B cell (primary cell): ENCODE data around the gene PLEKHJ1. TPM values are rescaled to one million over a fixed set of nuclear protein-coding genes. Genes with fewer than 3 reads are reported as not detected.

Experiments
- ATAC-seq: fragments of 200-7000 bp; cut with Tn5 transposase; one replicate; pipeline ENCODE4 v1.10.0; 2021; ENCODE audit warnings: low read depth, mild to moderate bottlenecking, moderate number of reproducible peaks, moderate library complexity
- CTCF ChIA-PET: fragments of 350-600 bp; sonication (Branson Sonifier 250); formaldehyde crosslinking; loops from one replicate; lab custom pipeline; 2021; ENCODE audit warnings: antibody characterized with exemption, inconsistent platforms; lab: Charles Lee
- POLR2A ChIA-PET: fragments of 350-600 bp; sonication (Branson Sonifier 250); formaldehyde crosslinking; loops from one replicate; lab custom pipeline; 2021; ENCODE audit warnings: antibody characterized with exemption; lab: Charles Lee
- DNase-seq: peaks from one replicate; pipeline ENCODE4 v3.0.0; 2013
- H2AFZ ChIP-seq: 2 replicates; pipeline ENCODE4 v1.6.1; 2012; ENCODE audit warnings: mild to moderate bottlenecking, low read depth, low read length; ENCODE audit not compliant: insufficient read depth, poor library complexity, severe bottlenecking
- H3K27ac ChIP-seq, 2 donors: 1 replicate in 1 of 2; 2 replicates in 1 of 2; pipeline ENCODE4 v1.5.1; 2012 to 2013; ENCODE audit warnings: low read length in 2 of 2, mild to moderate bottlenecking in 2 of 2, moderate library complexity in 1 of 2
- H3K27me3 ChIP-seq, 4 experiments: fragments of 200-600 bp in 1 of 4; sonication (generic) in 1 of 4; replicated peaks in 1 of 4; 1 replicate in 2 of 4; 2 replicates in 2 of 4; pipeline versions ENCODE4 v1.6.1 to v1.7.0; 2013 to 2016; ENCODE audit warnings: low read length in 3 of 4, mild to moderate bottlenecking in 2 of 4, mixed read lengths in 1 of 4, moderate library complexity in 1 of 4; ENCODE audit not compliant: insufficient read depth in 4 of 4, control insufficient read depth in 3 of 4; ENCODE audit errors: control extremely low read depth in 1 of 4
- H3K36me3 ChIP-seq, 2 experiments: replicated peaks in 1 of 2; 1 replicate in 1 of 2; 2 replicates in 1 of 2; pipeline versions ENCODE4 v1.6.1 to v1.7.1; 2013; ENCODE audit warnings: low read length in 1 of 2; ENCODE audit not compliant: insufficient read depth in 2 of 2, control insufficient read depth in 1 of 2; ENCODE audit errors: control extremely low read depth in 1 of 2, extremely low read depth in 1 of 2
- H3K4me1 ChIP-seq, 2 donors: fragments of 200-600 bp in 1 of 2; sonication (generic) in 1 of 2; 1 replicate in 1 of 2; 2 replicates in 1 of 2; pipeline versions ENCODE4 v1.5.1 to v1.6.1; 2013 to 2017; ENCODE audit warnings: low read length in 2 of 2; ENCODE audit not compliant: control insufficient read depth in 2 of 2, insufficient read depth in 2 of 2
- H3K4me2 ChIP-seq: replicated peaks from 2 replicates; pipeline ENCODE3; 2012; ENCODE audit warnings: mild to moderate bottlenecking, low read depth, low read length; ENCODE audit not compliant: poor library complexity, severe bottlenecking
- H3K4me3 ChIP-seq, 5 experiments: fragments of 200-600 bp in 1 of 5; sonication (generic) in 1 of 5; 1 replicate in 3 of 5; 2 replicates in 2 of 5; pipeline versions ENCODE4 v1.5.1 to v1.7.0; 2011 to 2016; ENCODE audit warnings: low read length in 4 of 5, mild to moderate bottlenecking in 4 of 5, low read depth in 2 of 5, control low read depth in 1 of 5, moderate library complexity in 1 of 5; ENCODE audit not compliant: insufficient read depth in 1 of 5; ENCODE audit errors: control extremely low read depth in 1 of 5, extremely low read depth in 1 of 5
- H3K79me2 ChIP-seq: fragments of 200-600 bp; sonication (generic); one replicate; pipeline ENCODE4 v1.6.0; 2016; ENCODE audit warnings: low read length; ENCODE audit not compliant: control insufficient read depth, insufficient read depth
- H3K9ac ChIP-seq: fragments of 200-600 bp; sonication (generic); 2 replicates; pipeline ENCODE4 v1.6.1; 2017; ENCODE audit warnings: mild to moderate bottlenecking, low read length, moderate library complexity
- H3K9me3 ChIP-seq, 3 donors: one replicate each; pipeline versions ENCODE4 v1.6.1 to v1.7.1; 2013; ENCODE audit warnings: low read length in 2 of 3; ENCODE audit not compliant: control insufficient read depth in 2 of 3, insufficient read depth in 1 of 3; ENCODE audit errors: control extremely low read depth in 1 of 3
- H4K20me1 ChIP-seq: 2 replicates; pipeline ENCODE4 v1.6.0; 2012; ENCODE audit warnings: mild to moderate bottlenecking, low read length; ENCODE audit not compliant: insufficient read depth, control insufficient read depth, poor library complexity, severe bottlenecking
- H3K27ac Mint-ChIP-seq: one replicate; pipeline ENCODE4 v1.8.0; 2021; ENCODE audit warnings: mixed read lengths
- H3K27me3 Mint-ChIP-seq: one replicate; pipeline ENCODE4 v1.8.0; 2021; ENCODE audit warnings: mixed read lengths
- H3K4me1 Mint-ChIP-seq: one replicate; pipeline ENCODE4 v1.8.0; 2021; ENCODE audit warnings: mixed read lengths
- H3K4me3 Mint-ChIP-seq: one replicate; pipeline ENCODE4 v1.8.0; 2021; ENCODE audit warnings: mixed read lengths
- H3K9me3 Mint-ChIP-seq: one replicate; pipeline ENCODE4 v1.8.0; 2022; ENCODE audit warnings: mixed read lengths; ENCODE audit not compliant: insufficient read depth
- CTCF ChIP-seq: fragments of 200-600 bp; IDR thresholded peaks from one replicate; pipeline ENCODE4 v1.8.0; 2022; ENCODE audit warnings: antibody characterized with exemption, mild to moderate bottlenecking
- EZH2 ChIP-seq: IDR thresholded peaks from 2 replicates; pipeline ENCODE4 v1.6.1; 2012; ENCODE audit warnings: borderline replicate concordance, low read depth, mild to moderate bottlenecking, moderate library complexity, low read length; ENCODE audit not compliant: insufficient read depth, poor library complexity, severe bottlenecking
- WGBS: methylation state at CpG from one replicate; pipeline ENCODE4 v1.1.5; 2013; ENCODE audit warnings: missing lambda C conversion rate; ENCODE audit not compliant: insufficient coverage; 5-methylcytosine and 5-hydroxymethylcytosine counted together
- intact Hi-C: fragments of 100-400 bp; cut with micrococcal nuclease; formaldehyde crosslinking; loops from one replicate; pipeline ENCODE4 v1.10.0; 2022
- polyA plus RNA-seq: library from polyadenylated mRNA; depleted of rRNA; stranded (reverse); fragments of >200 nt; gene quantifications from 2 replicates; pipeline ENCODE4 v1.2.3, GENCODE V29; 2012
- total RNA-seq, 2 donors: library from RNA; stranded (reverse); fragments of 120-200 nt in 1 of 2; gene quantifications; 1 replicate in 1 of 2; 2 replicates in 1 of 2; pipeline versions ENCODE4 v1.2.3 to v1.2.4, GENCODE V29; 2013 to 2022

Gene PLEKHJ1
- total and polyA plus RNA-seq, 2 donors (not counting 1 experiment from before 2014, with no cell fraction given), result 86.7 to 117 TPM

GRCh38 chr19:2192862-2193261 is 43.3 kb downstream of the PLEKHJ1 start:
- H3K9ac ChIP-seq, result no peak overlapping the region
- no peak for TF ChIP-seq EZH2
- TF ChIP-seq CTCF, result no peak
- peaks cover 88% of the 10 kb centered on the region for H4K20me1 ChIP-seq
- peaks cover 0 to 66% of the 10 kb centered on the region in 2 experiments for H3K36me3 ChIP-seq
- no peak for ATAC-seq
- no peak overlapping the region for H3K4me3 ChIP-seq
- no peak overlapping the region for H3K4me2 ChIP-seq
- no peak overlapping the region for H3K4me3 Mint-ChIP-seq
- H3K27ac ChIP-seq, result no peak overlapping the region
- H3K9me3 ChIP-seq, result peaks cover 0 to 2% (median 0%) of the 10 kb centered on the region in 3 donors
- H3K27me3 ChIP-seq, result no peaks in the 10 kb centered on the region
- CTCF ChIA-PET, result no interaction called here
- POLR2A ChIA-PET, result no interaction called here
- intact Hi-C loops, result no loop called here
- peaks cover 11% of the 10 kb centered on the region for H3K4me1 Mint-ChIP-seq
- no peak overlapping the region for H3K27ac Mint-ChIP-seq
- peaks cover 10 to 13% of the 10 kb centered on the region in 2 donors for H3K4me1 ChIP-seq
- no peak for DNase-seq
- no peaks in the 10 kb centered on the region for H3K9me3 Mint-ChIP-seq
- H3K27me3 Mint-ChIP-seq, result no peaks in the 10 kb centered on the region
- 99% methylated on average over 10 of the region's 17 CpGs for WGBS
- H3K79me2 ChIP-seq, result peaks cover 97% of the 10 kb centered on the region
- no peak overlapping the region for H2AFZ ChIP-seq

GRCh38 chr19:2191456-2192310 is 44.4 kb downstream of the PLEKHJ1 start:
- POLR2A ChIA-PET, result interaction anchor here (0.6 to 0.7 kb wide), 2 partner anchors 8 to 122 kb away, joined by 3 to 7 read pairs; no protein-coding TSS in a partner anchor
- no peak for ATAC-seq
- WGBS, result 96% methylated on average over 31 of the region's 32 CpGs
- no peaks in the 10 kb centered on the region for H3K9me3 Mint-ChIP-seq
- DNase-seq, result no peak
- Histone ChIP-seq H3K4me2 (no peak overlapping the region), H3K4me3 (no peak overlapping the region), H3K27ac (no peak overlapping the region), H3K79me2 (peaks cover 95% of the 10 kb centered on the region), H4K20me1 (peaks cover 88% of the 10 kb centered on the region), H3K9me3 (peaks cover 0 to 12% (median 0%) of the 10 kb centered on the region in 3 donors), H3K27me3 (no peaks in the 10 kb centered on the region), H3K36me3 (peaks cover 0 to 73% of the 10 kb centered on the region in 2 experiments), H2AFZ (no peak overlapping the region), H3K9ac (no peak overlapping the region), H3K4me1 (peaks cover 17 to 25% of the 10 kb centered on the region in 2 donors)
- CTCF ChIA-PET, result interaction anchor here (0.6 kb wide), 1 partner anchor 14 kb away, joined by 3 read pairs; no protein-coding TSS in a partner anchor
- H3K4me3 Mint-ChIP-seq, result no peak overlapping the region
- no peak overlapping the region for H3K27ac Mint-ChIP-seq
- TF ChIP-seq EZH2, result no peak
- TF ChIP-seq CTCF, result no peak
- peaks cover 20% of the 10 kb centered on the region for H3K4me1 Mint-ChIP-seq
- no peaks in the 10 kb centered on the region for H3K27me3 Mint-ChIP-seq
- intact Hi-C loops, result no loop called here
